Measurements from ENCODE around the gene DONSON.

DNA sequence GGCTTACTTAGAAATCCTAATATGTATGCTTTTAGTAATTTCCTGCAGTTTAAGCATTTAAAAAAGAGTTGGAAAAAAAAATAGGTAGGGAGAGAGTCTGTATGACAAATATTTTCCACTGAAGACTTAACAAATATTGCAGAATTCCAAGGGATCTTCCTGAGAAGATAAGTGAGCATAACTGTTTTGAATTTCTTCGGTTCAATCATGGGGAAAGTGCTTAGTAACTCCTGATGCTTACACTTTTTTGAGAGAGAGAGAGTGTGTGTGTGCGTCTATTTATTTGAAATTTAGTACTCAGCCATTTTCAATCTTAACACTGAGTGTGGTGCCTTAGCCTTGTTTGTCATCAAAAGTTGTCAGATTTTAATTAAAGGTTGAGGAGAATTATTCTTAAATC is 27.1 kb downstream of the DONSON start:
- TF ChIP-seq CTCF (conservative IDR thresholded peaks at IDR 0.05) = no peak
- TF ChIP-seq EZH2 (IDR thresholded peaks at IDR 0.05; ENCODE audit: low read depth) = no peak
